HG03280 (cell line): ENCODE measurements around the gene SMPX.

Experiments used
- ATAC-seq: cut with Tn5 transposase; IDR thresholded peaks from one replicate; pipeline ENCODE4 v1.9.1; 2021; ENCODE audit warnings: mild to moderate bottlenecking, moderate library complexity; ENCODE audit not compliant: unreplicated experiment

The SMPX gene

GRCh38 chrX:21658746-21659145 is 99.2 kb downstream of the SMPX start:
- ATAC-seq = no peak

- ATAC-seq = no peak
These were observed 99.7 kb downstream of the SMPX start, which contains the start of gene KLHL34 for GRCh38 chrX:21658152-21658737. Gene KLHL34 (minus strand): TSS chrX:21658330. CDS start chrX:21657788, 542 bp downstream.

GRCh38 chrX:21657318-21658151 is 100.4 kb downstream of the SMPX start:
- no peak for ATAC-seq

GRCh38 chrX:21656587-21657317 is 101.2 kb downstream of the SMPX start:
- ATAC-seq = no peak
